HEK293 (cell line): Measurements from ENCODE around the gene CFAP73.

Source experiments
- KLF16 ChIP-seq: fragments of 450-650 bp; formaldehyde crosslinking; IDR thresholded peaks from 2 replicates; pipeline ENCODE4 v1.5.1; 2017; ENCODE audit warnings: missing biosample characterization, missing genetic modification characterization
- TF ChIP-seq, protein P1 (sequence below): fragments of 450-650 bp; formaldehyde crosslinking; IDR thresholded peaks from 2 replicates; pipeline ENCODE4 v1.5.1; 2016; ENCODE audit warnings: missing biosample characterization, missing genetic modification characterization
- TF ChIP-seq, protein P2 (sequence below): fragments of 450-650 bp; formaldehyde crosslinking; IDR thresholded peaks from 2 replicates; pipeline ENCODE4 v1.5.1; 2016; ENCODE audit warnings: missing biosample characterization, missing genetic modification characterization

GRCh38 chr12:113158439-113159203 is 9.1 kb downstream of the CFAP73 start:
- TF ChIP-seq, protein P1, sequence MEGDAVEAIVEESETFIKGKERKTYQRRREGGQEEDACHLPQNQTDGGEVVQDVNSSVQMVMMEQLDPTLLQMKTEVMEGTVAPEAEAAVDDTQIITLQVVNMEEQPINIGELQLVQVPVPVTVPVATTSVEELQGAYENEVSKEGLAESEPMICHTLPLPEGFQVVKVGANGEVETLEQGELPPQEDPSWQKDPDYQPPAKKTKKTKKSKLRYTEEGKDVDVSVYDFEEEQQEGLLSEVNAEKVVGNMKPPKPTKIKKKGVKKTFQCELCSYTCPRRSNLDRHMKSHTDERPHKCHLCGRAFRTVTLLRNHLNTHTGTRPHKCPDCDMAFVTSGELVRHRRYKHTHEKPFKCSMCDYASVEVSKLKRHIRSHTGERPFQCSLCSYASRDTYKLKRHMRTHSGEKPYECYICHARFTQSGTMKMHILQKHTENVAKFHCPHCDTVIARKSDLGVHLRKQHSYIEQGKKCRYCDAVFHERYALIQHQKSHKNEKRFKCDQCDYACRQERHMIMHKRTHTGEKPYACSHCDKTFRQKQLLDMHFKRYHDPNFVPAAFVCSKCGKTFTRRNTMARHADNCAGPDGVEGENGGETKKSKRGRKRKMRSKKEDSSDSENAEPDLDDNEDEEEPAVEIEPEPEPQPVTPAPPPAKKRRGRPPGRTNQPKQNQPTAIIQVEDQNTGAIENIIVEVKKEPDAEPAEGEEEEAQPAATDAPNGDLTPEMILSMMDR (tag by site-specific recombination), result no peak
- TF ChIP-seq KLF16 (tag by site-specific recombination), result no peak
- TF ChIP-seq, protein P2, sequence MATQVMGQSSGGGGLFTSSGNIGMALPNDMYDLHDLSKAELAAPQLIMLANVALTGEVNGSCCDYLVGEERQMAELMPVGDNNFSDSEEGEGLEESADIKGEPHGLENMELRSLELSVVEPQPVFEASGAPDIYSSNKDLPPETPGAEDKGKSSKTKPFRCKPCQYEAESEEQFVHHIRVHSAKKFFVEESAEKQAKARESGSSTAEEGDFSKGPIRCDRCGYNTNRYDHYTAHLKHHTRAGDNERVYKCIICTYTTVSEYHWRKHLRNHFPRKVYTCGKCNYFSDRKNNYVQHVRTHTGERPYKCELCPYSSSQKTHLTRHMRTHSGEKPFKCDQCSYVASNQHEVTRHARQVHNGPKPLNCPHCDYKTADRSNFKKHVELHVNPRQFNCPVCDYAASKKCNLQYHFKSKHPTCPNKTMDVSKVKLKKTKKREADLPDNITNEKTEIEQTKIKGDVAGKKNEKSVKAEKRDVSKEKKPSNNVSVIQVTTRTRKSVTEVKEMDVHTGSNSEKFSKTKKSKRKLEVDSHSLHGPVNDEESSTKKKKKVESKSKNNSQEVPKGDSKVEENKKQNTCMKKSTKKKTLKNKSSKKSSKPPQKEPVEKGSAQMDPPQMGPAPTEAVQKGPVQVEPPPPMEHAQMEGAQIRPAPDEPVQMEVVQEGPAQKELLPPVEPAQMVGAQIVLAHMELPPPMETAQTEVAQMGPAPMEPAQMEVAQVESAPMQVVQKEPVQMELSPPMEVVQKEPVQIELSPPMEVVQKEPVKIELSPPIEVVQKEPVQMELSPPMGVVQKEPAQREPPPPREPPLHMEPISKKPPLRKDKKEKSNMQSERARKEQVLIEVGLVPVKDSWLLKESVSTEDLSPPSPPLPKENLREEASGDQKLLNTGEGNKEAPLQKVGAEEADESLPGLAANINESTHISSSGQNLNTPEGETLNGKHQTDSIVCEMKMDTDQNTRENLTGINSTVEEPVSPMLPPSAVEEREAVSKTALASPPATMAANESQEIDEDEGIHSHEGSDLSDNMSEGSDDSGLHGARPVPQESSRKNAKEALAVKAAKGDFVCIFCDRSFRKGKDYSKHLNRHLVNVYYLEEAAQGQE (tag by site-specific recombination), result no peak
